Lung (tissue), 16 donors: ENCODE results near the gene OR13C8. TPM values are rescaled to one million over a fixed set of nuclear protein-coding genes. Genes with fewer than 3 reads are reported as not detected.
"Not testable (repeated sequence)": the region's sequence is repeated elsewhere in the genome, so short reads cannot be mapped to it uniquely, and the experiment has no call there.

Experiments
- ATAC-seq: fragments of 200-7000 bp; cut with Tn5 transposase; one replicate; pipeline ENCODE4 v1.9.1; 2020; ENCODE audit warnings: moderate number of reproducible peaks; ENCODE audit not compliant: insufficient read depth, low FRiP score
- DNase-seq, 3 donors: peaks; one replicate each; pipeline ENCODE4 v3.0.0-alpha.2; 2013 to 2017
- H3K27ac ChIP-seq, 2 donors: one replicate each; pipeline ENCODE4 v1.5.1; 2013; ENCODE audit warnings: mild to moderate bottlenecking in 2 of 2, moderate library complexity in 2 of 2, control low read depth in 1 of 2, inconsistent platforms in 1 of 2, low read depth in 1 of 2, low read length in 1 of 2
- H3K27me3 ChIP-seq, 3 donors: one replicate each; pipeline ENCODE4 v1.5.1; 2013; ENCODE audit warnings: low read length in 2 of 3; ENCODE audit not compliant: control insufficient read depth in 3 of 3, insufficient read depth in 3 of 3
- H3K36me3 ChIP-seq, 4 donors: one replicate each; pipeline ENCODE4 v1.5.1; 2013; ENCODE audit warnings: low read length in 4 of 4, mild to moderate bottlenecking in 1 of 4, moderate library complexity in 1 of 4; ENCODE audit not compliant: control insufficient read depth in 4 of 4, insufficient read depth in 4 of 4
- H3K4me1 ChIP-seq, 5 donors: one replicate each; pipeline ENCODE4 v1.5.1; 2013; ENCODE audit warnings: low read length in 5 of 5, mild to moderate bottlenecking in 2 of 5, moderate library complexity in 1 of 5; ENCODE audit not compliant: control insufficient read depth in 5 of 5, insufficient read depth in 5 of 5
- H3K4me3 ChIP-seq: one replicate; pipeline ENCODE4 v1.5.1; 2013; ENCODE audit warnings: mild to moderate bottlenecking, control low read depth, moderate library complexity
- H3K9ac ChIP-seq, 2 donors: one replicate each; pipeline ENCODE4 v1.5.1; 2013; ENCODE audit warnings: low read length in 2 of 2, control low read depth in 1 of 2; ENCODE audit not compliant: insufficient read depth in 1 of 2
- H3K9me3 ChIP-seq, 4 donors: one replicate each; pipeline ENCODE4 v1.5.1; 2013; ENCODE audit warnings: low read length in 3 of 4, mild to moderate bottlenecking in 1 of 4, moderate library complexity in 1 of 4; ENCODE audit not compliant: control insufficient read depth in 4 of 4, insufficient read depth in 3 of 4
- WGBS, 2 donors: extraction: QIAGEN DNeasy Blood & Tissue Kit; methylation state at CpG; one replicate each; pipeline ENCODE4 v1.1.7; 2013; 5-methylcytosine and 5-hydroxymethylcytosine counted together
- long read RNA-seq, 5 donors: transcript quantifications; one replicate each; lab custom pipeline, GENCODE V29; 2026
- polyA plus RNA-seq, 2 donors: library from polyadenylated mRNA; stranded (reverse); fragments of 200-250 nt; gene quantifications; one replicate each; pipeline ENCODE4 v1.2.1, GENCODE V29; 2013
- total RNA-seq, 2 donors: library from RNA; depleted of rRNA in 1 of 2; stranded (reverse); fragments of >200 nt in 1 of 2; gene quantifications; one replicate each; pipeline ENCODE4 v1.2.1, GENCODE V29; 2014 to 2021
- TF ChIP-seq, protein P1 (sequence below): IDR thresholded peaks from 2 replicates; pipeline ENCODE4 v1.5.1; 2012; ENCODE audit warnings: mild to moderate bottlenecking; ENCODE audit errors: control extremely low read depth, extremely low read depth
- donor health status: control.
- donor health status: control.
- donor health status: Bipolar disorder and iron deficiency.
- donor health status: healthy.
- donor health status: DM: yes; HTN: yes; CAD: no.

Gene OR13C8, protein sequence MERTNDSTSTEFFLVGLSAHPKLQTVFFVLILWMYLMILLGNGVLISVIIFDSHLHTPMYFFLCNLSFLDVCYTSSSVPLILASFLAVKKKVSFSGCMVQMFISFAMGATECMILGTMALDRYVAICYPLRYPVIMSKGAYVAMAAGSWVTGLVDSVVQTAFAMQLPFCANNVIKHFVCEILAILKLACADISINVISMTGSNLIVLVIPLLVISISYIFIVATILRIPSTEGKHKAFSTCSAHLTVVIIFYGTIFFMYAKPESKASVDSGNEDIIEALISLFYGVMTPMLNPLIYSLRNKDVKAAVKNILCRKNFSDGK
- total RNA-seq = not detected
- not detected for polyA plus RNA-seq
- long read RNA-seq, donor 1 = 0 reads
- long read RNA-seq, donor 2 = 0 reads
- long read RNA-seq, donor 3 = 0 reads
- long read RNA-seq, donor 4 = 0 reads
- long read RNA-seq, donor 5 = 0 reads

DNA sequence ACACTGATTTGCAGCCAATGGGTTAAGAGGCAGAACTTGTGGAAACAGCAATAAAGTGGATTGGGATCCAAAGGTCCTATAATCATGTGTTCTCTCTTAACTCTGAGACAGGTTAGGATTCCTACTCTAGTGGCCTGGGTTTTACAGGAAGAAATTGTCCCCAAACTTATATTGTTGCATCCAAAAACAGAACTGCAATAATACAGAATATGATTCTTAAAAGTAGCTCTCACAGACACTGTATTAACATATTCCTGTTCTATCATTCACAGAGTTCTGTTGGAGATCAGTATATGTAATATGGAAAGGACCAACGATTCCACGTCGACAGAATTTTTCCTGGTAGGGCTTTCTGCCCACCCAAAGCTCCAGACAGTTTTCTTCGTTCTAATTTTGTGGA is at the start of gene OR13C8:
Gene OR13C8 (plus strand): TSS at position 301 of the 400 bp plus-strand sequence. CDS start 0 bp downstream, at position 301.
- ATAC-seq = no peak

DNA sequence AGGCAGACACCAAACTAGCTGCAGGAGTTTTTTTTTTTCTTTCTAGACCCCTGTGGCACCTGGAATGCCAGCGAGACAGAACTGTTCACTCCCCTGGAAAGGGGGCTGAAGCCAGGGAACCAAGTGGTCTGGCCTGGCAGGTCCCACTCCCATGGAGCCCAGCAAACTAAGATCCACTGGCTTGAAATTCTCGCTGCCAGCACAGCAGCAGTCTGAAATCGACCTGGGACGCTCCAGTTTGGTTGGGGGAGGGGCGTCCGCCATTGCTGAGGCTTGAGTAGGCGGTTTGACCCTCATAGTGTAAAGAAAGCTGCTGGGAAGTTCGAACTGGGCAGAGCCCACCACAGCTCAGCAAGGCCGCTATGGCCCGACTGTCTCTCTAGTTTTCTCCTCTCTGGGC is 48.7 kb upstream of the OR13C8 start:
- WGBS, 2 donors = 83 to 90% methylated on average over 10 of the region's 10 CpGs
- H3K9ac ChIP-seq, DNase-seq, H3K9me3 ChIP-seq, H3K4me1 ChIP-seq, H3K36me3 ChIP-seq, ATAC-seq, H3K27ac ChIP-seq, H3K4me3 ChIP-seq, H3K27me3 ChIP-seq: not testable (repeated sequence)

More for the DNA sequence above, at the start of gene OR13C8:
- TF ChIP-seq, protein P1, sequence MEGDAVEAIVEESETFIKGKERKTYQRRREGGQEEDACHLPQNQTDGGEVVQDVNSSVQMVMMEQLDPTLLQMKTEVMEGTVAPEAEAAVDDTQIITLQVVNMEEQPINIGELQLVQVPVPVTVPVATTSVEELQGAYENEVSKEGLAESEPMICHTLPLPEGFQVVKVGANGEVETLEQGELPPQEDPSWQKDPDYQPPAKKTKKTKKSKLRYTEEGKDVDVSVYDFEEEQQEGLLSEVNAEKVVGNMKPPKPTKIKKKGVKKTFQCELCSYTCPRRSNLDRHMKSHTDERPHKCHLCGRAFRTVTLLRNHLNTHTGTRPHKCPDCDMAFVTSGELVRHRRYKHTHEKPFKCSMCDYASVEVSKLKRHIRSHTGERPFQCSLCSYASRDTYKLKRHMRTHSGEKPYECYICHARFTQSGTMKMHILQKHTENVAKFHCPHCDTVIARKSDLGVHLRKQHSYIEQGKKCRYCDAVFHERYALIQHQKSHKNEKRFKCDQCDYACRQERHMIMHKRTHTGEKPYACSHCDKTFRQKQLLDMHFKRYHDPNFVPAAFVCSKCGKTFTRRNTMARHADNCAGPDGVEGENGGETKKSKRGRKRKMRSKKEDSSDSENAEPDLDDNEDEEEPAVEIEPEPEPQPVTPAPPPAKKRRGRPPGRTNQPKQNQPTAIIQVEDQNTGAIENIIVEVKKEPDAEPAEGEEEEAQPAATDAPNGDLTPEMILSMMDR = no peak
- WGBS, 2 donors = 87 to 96% methylated on average over 4 of the region's 4 CpGs
- H3K9me3 ChIP-seq = peaks cover 0 to 4% (median under 1%) of the 10 kb centered on the region in 4 donors
- H3K4me3 ChIP-seq = no peak within 1 kb of the TSS
- H3K9ac ChIP-seq = no peak within 1 kb of the TSS
- no peak for DNase-seq
- H3K4me1 ChIP-seq = no peaks in the 10 kb centered on the region
- H3K27me3 ChIP-seq = no peaks in the 10 kb centered on the region
- H3K27ac ChIP-seq = no peak within 1 kb of the TSS
- H3K36me3 ChIP-seq = no peaks in the 10 kb centered on the region

DNA sequence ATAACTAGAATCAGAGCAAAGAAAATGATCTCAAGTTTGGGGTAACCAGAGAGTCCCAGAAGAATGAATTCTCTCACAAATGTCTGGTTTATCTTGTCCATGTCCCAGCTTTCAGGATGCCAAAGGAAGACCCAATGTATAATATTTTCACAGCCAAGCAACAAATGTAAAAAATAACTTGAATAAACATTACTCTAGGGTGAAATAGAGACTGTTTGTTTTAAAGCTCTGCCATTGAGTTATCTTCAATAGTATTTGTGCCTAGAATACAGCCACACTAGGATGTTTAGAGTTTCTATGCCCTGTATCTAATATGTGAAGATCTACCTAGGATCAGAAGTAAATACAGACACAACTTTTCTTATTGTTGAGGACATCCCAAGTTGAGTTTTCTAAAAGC is 41.9 kb upstream of the OR13C8 start, which contains the start of gene OR13C4:
Gene OR13C4 (minus strand): TSS at position 101 of the 400 bp plus-strand sequence. CDS start 0 bp downstream, at position 101.
- H3K27ac ChIP-seq = no peak within 1 kb of the TSS
- DNase-seq (no peak), ATAC-seq (no peak)
- H3K9me3 ChIP-seq = no peaks in the 10 kb centered on the region
- no peaks in the 10 kb centered on the region for H3K36me3 ChIP-seq
- H3K4me1 ChIP-seq = no peaks in the 10 kb centered on the region
- no peak within 1 kb of the TSS for H3K9ac ChIP-seq
- TF ChIP-seq, protein P1 = no peak
- H3K4me3 ChIP-seq = no peak within 1 kb of the TSS
- no peaks in the 10 kb centered on the region for H3K27me3 ChIP-seq

DNA sequence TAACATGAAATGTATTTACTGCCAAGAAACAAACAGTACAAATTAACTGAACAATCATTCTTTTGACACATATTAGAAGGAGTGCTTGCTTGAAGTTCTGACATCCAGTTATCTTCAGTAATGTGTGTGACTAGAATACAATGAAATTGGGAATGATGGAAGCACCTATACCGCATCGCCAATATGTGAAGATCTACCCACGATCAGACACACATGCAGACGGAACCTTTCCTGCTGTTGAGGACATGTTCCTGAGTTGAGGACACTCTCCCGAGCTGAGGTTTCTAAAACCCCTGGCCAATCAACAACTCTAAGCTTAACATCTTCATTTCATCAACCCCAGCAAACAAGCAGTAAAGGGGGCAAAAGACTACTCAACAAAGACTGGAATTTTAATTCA is 32.2 kb upstream of the OR13C8 start, which contains the start of gene OR13C3:
Gene OR13C3 (minus strand): TSS at position 101 of the 400 bp plus-strand sequence. CDS start 133 bp downstream, outside the sequence.
- no peak for ATAC-seq
- no peaks in the 10 kb centered on the region for H3K9me3 ChIP-seq
- no peak within 1 kb of the TSS for H3K27ac ChIP-seq
- H3K9ac ChIP-seq = no peak within 1 kb of the TSS
- TF ChIP-seq, protein P1 = no peak
- no peaks in the 10 kb centered on the region for H3K4me1 ChIP-seq
- no peaks in the 10 kb centered on the region for H3K36me3 ChIP-seq
- no peak for DNase-seq
- H3K27me3 ChIP-seq = no peaks in the 10 kb centered on the region
- H3K4me3 ChIP-seq = no peak within 1 kb of the TSS
- 91 to 94% methylated on average over 5 of the region's 5 CpGs for WGBS, 2 donors
